Esophagus muscularis mucosa (tissue), 4 donors: Measurements from ENCODE around the gene NUP107.

Experiments
- EP300 ChIP-seq: sonication (generic); formaldehyde crosslinking; IDR thresholded peaks from one replicate; pipeline ENCODE4 v1.6.1; 2017; ENCODE audit warnings: antibody characterized with exemption
- POLR2A ChIP-seq: fragments of 450-650 bp; IDR thresholded peaks from one replicate; pipeline ENCODE4 v1.6.1; 2017; ENCODE audit warnings: antibody characterized with exemption, moderate library complexity, mild to moderate bottlenecking, low read depth
- POLR2AphosphoS5 ChIP-seq, 2 donors: sonication (generic); formaldehyde crosslinking; IDR thresholded peaks; one replicate each; pipeline ENCODE4 v1.6.1; 2017; ENCODE audit warnings: antibody characterized with exemption in 2 of 2
- TF ChIP-seq, protein P1 (sequence below), 3 experiments: fragments of 200-600 bp in 2 of 3; fragments of 450-650 bp in 1 of 3; sonication (generic) in 2 of 3; IDR thresholded peaks; one replicate each; pipeline ENCODE4 v1.5.1; 2017 to 2019; ENCODE audit warnings: antibody characterized with exemption in 3 of 3, mild to moderate bottlenecking in 2 of 3, moderate library complexity in 1 of 3

DNA sequence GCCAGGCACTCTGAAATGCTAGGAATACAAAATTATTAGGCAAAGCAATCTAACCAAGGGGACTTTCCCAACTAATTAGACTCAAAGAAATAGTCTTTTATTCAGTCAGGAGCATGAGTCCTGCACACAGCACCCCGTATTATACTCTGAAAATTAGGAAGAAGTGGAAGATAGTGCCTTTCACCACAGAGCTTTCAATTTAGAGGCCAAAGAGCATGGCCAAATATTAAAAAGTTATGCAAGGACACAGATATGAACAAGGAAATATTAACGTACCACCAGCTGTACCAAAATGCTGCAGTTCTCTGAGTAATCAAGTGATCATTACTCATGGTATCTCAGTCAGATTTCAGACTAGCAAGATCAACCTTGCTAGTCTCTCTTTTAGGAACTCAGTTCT lies 98.6 kb downstream of the NUP107 start:
- TF ChIP-seq, protein P1, sequence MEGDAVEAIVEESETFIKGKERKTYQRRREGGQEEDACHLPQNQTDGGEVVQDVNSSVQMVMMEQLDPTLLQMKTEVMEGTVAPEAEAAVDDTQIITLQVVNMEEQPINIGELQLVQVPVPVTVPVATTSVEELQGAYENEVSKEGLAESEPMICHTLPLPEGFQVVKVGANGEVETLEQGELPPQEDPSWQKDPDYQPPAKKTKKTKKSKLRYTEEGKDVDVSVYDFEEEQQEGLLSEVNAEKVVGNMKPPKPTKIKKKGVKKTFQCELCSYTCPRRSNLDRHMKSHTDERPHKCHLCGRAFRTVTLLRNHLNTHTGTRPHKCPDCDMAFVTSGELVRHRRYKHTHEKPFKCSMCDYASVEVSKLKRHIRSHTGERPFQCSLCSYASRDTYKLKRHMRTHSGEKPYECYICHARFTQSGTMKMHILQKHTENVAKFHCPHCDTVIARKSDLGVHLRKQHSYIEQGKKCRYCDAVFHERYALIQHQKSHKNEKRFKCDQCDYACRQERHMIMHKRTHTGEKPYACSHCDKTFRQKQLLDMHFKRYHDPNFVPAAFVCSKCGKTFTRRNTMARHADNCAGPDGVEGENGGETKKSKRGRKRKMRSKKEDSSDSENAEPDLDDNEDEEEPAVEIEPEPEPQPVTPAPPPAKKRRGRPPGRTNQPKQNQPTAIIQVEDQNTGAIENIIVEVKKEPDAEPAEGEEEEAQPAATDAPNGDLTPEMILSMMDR (IDR thresholded peaks at IDR 0.05): no peak
- no peak for TF ChIP-seq POLR2AphosphoS5 (IDR thresholded peaks at IDR 0.05)
- no peak for TF ChIP-seq EP300
- TF ChIP-seq POLR2A: no peak
